OCI-LY1 (cell line): Measurements from ENCODE around the gene CTF1.

ENCODE experiments used
- H2AFZ ChIP-seq: fragments of 200-600 bp; sonication (generic), shearing (Covaris generic); 2 replicates; pipeline ENCODE4 v1.6.0; 2014; ENCODE audit warnings: antibody characterized with exemption, mild to moderate bottlenecking, low read length
- H3F3A ChIP-seq: fragments of 200-600 bp; sonication (generic), shearing (Covaris generic); 2 replicates; pipeline ENCODE4 v1.6.0; 2014; ENCODE audit warnings: mild to moderate bottlenecking, antibody characterized with exemption, low read length, moderate library complexity; ENCODE audit not compliant: insufficient read depth
- H3K27ac ChIP-seq: fragments of 200-600 bp; sonication (generic); 2 replicates; pipeline ENCODE4 v1.5.1; 2014; ENCODE audit warnings: low read length, mixed run types, mild to moderate bottlenecking, low read depth; ENCODE audit not compliant: poor library complexity, severe bottlenecking
- H3K27me3 ChIP-seq: fragments of 200-600 bp; sonication (generic); 2 replicates; pipeline ENCODE4 v1.6.0; 2014; ENCODE audit warnings: antibody characterized with exemption, mild to moderate bottlenecking, low read length, moderate library complexity; ENCODE audit not compliant: insufficient read depth
- H3K36me3 ChIP-seq: fragments of 200-600 bp; sonication (generic); 2 replicates; pipeline ENCODE4 v1.6.1; 2014; ENCODE audit warnings: mild to moderate bottlenecking, antibody characterized with exemption, low read length, moderate library complexity, mixed read lengths; ENCODE audit not compliant: insufficient read depth
- H3K4me1 ChIP-seq: fragments of 200-600 bp; sonication (generic); 2 replicates; pipeline ENCODE4 v1.5.1; 2014; ENCODE audit warnings: mild to moderate bottlenecking, low read length, moderate library complexity; ENCODE audit not compliant: insufficient read depth, severe bottlenecking
- H3K4me2 ChIP-seq: fragments of 200-600 bp; sonication (generic), shearing (Covaris generic); 2 replicates; pipeline ENCODE4 v1.6.1; 2014; ENCODE audit warnings: low read length
- H3K4me3 ChIP-seq: fragments of 200-600 bp; sonication (generic); 2 replicates; pipeline ENCODE4 v1.5.1; 2014; ENCODE audit warnings: low read length, low read depth, mild to moderate bottlenecking, mixed read lengths; ENCODE audit not compliant: poor library complexity, severe bottlenecking
- H3K79me2 ChIP-seq: fragments of 200-600 bp; shearing (Covaris generic); 2 replicates; pipeline ENCODE4 v1.6.1; 2016; ENCODE audit warnings: mixed run types, low read length, mixed read lengths; ENCODE audit not compliant: insufficient read depth
- H3K9ac ChIP-seq: fragments of 200-600 bp; sonication (generic), shearing (Covaris generic); 2 replicates; pipeline ENCODE4 v1.6.1; 2014; ENCODE audit warnings: mild to moderate bottlenecking, low read length, mixed read lengths
- H3K9me2 ChIP-seq: fragments of 200-600 bp; sonication (generic), shearing (Covaris generic); 2 replicates; pipeline ENCODE4 v1.6.1; 2014; ENCODE audit warnings: low read depth, mild to moderate bottlenecking, low read length, mixed read lengths
- H3K9me3 ChIP-seq: fragments of 200-600 bp; shearing (Covaris generic); 2 replicates; pipeline ENCODE4 v1.6.1; 2014; ENCODE audit warnings: low read length, mixed read lengths
- H4K20me1 ChIP-seq: fragments of 200-600 bp; sonication (generic), shearing (Covaris generic); 2 replicates; pipeline ENCODE4 v1.6.0; 2016; ENCODE audit warnings: mild to moderate bottlenecking, low read length; ENCODE audit not compliant: insufficient read depth
- EZH2 ChIP-seq: fragments of 200-600 bp; sonication (generic), shearing (Covaris generic); IDR thresholded peaks from 2 replicates; pipeline ENCODE4 v1.8.0; 2017; ENCODE audit warnings: borderline replicate concordance, mixed run types, mild to moderate bottlenecking, antibody characterized with exemption, low read length, moderate library complexity, mixed read lengths
- TF ChIP-seq, protein P1 (sequence below): fragments of 200-600 bp; sonication (generic), shearing (Covaris generic); IDR thresholded peaks from 2 replicates; pipeline ENCODE4 v1.5.1; 2017; ENCODE audit warnings: mild to moderate bottlenecking, antibody characterized with exemption, low read length, moderate library complexity, mixed read lengths

CTF1 gene

DNA sequence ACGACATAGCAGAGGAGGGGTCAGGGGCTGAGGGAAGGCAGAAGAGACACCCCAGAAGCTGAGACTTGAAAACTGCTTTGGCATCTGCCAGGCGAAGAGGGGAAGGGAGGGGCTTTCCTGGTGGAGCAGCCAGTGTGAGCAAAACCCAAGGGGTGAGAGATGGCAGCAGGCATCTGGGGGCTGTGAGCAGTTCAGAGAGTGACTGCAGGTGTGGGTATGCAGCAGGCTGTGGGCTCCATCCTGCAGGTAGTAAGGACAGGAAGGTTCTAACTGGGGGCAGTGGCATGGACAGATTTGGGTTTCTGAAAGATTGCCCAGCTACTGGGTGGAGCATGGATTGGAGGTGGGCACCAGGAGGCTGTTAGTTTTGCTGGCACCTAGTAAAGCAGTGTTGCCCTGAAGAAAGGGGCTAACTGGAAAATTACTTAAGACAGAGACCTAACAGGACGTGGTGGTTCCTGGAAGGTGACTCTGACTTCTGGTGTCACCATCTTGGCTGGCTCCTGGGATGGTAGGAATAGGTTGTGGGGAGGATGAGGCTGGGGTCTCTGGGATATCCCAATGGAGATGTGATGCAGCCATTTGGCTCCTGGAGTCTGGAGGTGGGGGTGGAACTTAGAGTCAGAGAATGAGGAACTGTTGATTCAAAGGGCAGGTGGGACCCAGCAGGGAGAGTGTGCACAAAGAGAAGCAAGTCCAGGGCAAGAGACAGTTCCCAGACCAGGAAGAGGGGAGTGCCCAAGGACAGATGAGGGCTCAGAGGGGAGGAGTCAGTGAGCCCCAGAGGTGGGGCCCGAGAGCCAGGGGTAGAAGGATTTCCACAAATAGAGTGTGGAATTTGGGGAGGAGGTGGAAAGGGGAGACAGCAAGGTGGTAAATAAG, 13.7 kb upstream of the CTF1 start:
- Histone ChIP-seq H3F3A (no peaks in the 10 kb centered on the region), H4K20me1 (no peaks in the 10 kb centered on the region), H3K27ac (peak overlapping the region; percentile 34), H3K4me3 (no peak overlapping the region), H3K4me2 (no peak overlapping the region), H3K4me1 (no peaks in the 10 kb centered on the region), H3K79me2 (no peaks in the 10 kb centered on the region), H3K9ac (no peak overlapping the region), H2AFZ (no peak overlapping the region), H3K36me3 (peaks cover 13% of the 10 kb centered on the region; the same call in 1 of the 2 replicates), H3K27me3 (no peaks in the 10 kb centered on the region), H3K9me2 (no peaks in the 10 kb centered on the region), H3K9me3 (no peaks in the 10 kb centered on the region)
- TF ChIP-seq EZH2 = no peak
- TF ChIP-seq, protein P1, sequence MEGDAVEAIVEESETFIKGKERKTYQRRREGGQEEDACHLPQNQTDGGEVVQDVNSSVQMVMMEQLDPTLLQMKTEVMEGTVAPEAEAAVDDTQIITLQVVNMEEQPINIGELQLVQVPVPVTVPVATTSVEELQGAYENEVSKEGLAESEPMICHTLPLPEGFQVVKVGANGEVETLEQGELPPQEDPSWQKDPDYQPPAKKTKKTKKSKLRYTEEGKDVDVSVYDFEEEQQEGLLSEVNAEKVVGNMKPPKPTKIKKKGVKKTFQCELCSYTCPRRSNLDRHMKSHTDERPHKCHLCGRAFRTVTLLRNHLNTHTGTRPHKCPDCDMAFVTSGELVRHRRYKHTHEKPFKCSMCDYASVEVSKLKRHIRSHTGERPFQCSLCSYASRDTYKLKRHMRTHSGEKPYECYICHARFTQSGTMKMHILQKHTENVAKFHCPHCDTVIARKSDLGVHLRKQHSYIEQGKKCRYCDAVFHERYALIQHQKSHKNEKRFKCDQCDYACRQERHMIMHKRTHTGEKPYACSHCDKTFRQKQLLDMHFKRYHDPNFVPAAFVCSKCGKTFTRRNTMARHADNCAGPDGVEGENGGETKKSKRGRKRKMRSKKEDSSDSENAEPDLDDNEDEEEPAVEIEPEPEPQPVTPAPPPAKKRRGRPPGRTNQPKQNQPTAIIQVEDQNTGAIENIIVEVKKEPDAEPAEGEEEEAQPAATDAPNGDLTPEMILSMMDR = no peak

DNA sequence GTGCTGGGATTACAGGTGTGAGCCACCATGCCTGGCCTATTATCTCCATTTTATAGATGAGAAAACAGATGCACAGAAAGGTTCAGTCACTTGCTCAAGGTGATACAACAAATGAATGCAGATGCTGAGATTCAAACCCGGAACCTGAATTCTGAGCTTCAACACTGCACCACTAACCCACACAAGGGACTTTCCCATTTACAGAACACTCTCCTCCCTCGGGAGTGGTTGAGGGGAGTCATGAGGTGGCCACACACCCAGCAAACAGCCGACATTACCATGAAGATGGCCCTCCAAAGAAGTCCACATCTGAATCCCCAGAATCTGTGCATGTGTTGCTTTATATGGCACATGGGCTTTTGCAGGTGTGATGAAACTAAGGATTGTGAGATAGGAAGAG, 11.7 kb upstream of the CTF1 start:
- Histone ChIP-seq H3K27ac (no peak overlapping the region), H3K36me3 (peaks cover 23% of the 10 kb centered on the region)
- TF ChIP-seq, protein P1 = no peak
- no peak for TF ChIP-seq EZH2

DNA sequence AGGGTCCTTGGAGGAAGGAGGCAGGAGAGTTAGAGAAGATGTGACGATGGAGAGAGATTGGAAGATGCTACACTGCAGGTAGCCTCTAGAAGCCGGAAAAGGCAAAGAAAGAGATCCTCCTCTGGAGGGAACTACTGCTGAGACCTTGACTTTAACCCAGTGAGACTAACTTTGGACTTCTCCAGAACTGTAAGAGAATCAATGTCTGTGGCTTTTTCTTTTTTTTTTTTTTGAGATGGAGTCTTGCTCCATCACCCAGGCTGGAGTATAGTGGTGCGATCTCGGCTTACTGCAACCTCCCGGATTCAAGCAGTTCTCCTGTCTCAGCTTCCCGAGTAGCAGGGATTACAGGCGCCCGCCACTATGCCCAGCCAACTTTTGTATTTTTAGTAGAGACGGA, 11.2 kb upstream of the CTF1 start:
- Histone ChIP-seq H3K27me3 (no peaks in the 10 kb centered on the region), H4K20me1 (no peaks in the 10 kb centered on the region), H3K36me3 (peaks cover 23% of the 10 kb centered on the region), H3K9me3 (no peaks in the 10 kb centered on the region), H3K9me2 (no peaks in the 10 kb centered on the region), H3K4me3 (no peak overlapping the region), H3F3A (no peaks in the 10 kb centered on the region), H3K4me1 (no peaks in the 10 kb centered on the region), H2AFZ (no peak overlapping the region), H3K9ac (no peak overlapping the region), H3K4me2 (no peak overlapping the region), H3K79me2 (no peaks in the 10 kb centered on the region), H3K27ac (no peak overlapping the region)
- TF ChIP-seq, protein P1 = no peak
- no peak for TF ChIP-seq EZH2

More for the DNA sequence above, 11.7 kb upstream of the CTF1 start:
- H3K9me3 ChIP-seq = no peaks in the 10 kb centered on the region
- no peak overlapping the region for H3K4me3 ChIP-seq
- no peaks in the 10 kb centered on the region for H4K20me1 ChIP-seq
- H3K9me2 ChIP-seq = no peaks in the 10 kb centered on the region
- no peaks in the 10 kb centered on the region for H3K27me3 ChIP-seq
- H2AFZ ChIP-seq = no peak overlapping the region
- no peaks in the 10 kb centered on the region for H3K4me1 ChIP-seq
- H3F3A ChIP-seq = no peaks in the 10 kb centered on the region
- no peaks in the 10 kb centered on the region for H3K79me2 ChIP-seq
- H3K4me2 ChIP-seq = no peak overlapping the region
- H3K9ac ChIP-seq = no peak overlapping the region
